ENCODE measurements around the gene RRAS2.

The RRAS2 gene

DNA sequence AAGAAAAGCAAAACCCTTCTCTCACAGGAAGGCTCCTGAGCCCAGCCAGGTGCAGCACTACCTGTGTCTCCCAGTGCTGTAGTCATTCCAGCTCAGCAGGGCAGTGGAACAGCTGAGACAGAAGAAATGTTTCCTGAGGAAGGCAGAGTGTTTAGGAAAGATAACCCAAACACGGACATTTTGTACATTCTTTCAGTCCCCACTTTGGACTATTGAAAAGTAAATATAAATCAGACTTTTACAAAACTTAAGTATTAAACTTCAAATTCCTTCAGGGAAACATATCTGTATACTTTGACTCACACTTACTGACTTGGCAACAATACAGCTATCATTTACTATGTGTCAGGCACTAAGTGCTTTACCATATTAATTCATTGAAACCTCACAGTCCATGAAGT is 40.4 kb downstream of the RRAS2 start:
- H3K4me3 ChIP-seq (ENCODE audit: low read length): no peak overlapping the region
- TF ChIP-seq, protein P1, sequence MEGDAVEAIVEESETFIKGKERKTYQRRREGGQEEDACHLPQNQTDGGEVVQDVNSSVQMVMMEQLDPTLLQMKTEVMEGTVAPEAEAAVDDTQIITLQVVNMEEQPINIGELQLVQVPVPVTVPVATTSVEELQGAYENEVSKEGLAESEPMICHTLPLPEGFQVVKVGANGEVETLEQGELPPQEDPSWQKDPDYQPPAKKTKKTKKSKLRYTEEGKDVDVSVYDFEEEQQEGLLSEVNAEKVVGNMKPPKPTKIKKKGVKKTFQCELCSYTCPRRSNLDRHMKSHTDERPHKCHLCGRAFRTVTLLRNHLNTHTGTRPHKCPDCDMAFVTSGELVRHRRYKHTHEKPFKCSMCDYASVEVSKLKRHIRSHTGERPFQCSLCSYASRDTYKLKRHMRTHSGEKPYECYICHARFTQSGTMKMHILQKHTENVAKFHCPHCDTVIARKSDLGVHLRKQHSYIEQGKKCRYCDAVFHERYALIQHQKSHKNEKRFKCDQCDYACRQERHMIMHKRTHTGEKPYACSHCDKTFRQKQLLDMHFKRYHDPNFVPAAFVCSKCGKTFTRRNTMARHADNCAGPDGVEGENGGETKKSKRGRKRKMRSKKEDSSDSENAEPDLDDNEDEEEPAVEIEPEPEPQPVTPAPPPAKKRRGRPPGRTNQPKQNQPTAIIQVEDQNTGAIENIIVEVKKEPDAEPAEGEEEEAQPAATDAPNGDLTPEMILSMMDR (IDR thresholded peaks at IDR 0.05; ENCODE audit: insufficient read depth, low read depth, low read length, missing control alignments): no peak
- peak; percentile 57 for DNase-seq (ENCODE audit: low read depth)

- TF ChIP-seq, protein P1 (IDR thresholded peaks at IDR 0.05; ENCODE audit: insufficient read depth, low read depth, low read length, missing control alignments): no peak
- peak; percentile 46 for DNase-seq (ENCODE audit: low read depth)
- no peak overlapping the region for H3K4me3 ChIP-seq (ENCODE audit: low read length)
Observed at GRCh38 chr11:14317659-14318325, 41.2 kb downstream of the RRAS2 start.

DNA sequence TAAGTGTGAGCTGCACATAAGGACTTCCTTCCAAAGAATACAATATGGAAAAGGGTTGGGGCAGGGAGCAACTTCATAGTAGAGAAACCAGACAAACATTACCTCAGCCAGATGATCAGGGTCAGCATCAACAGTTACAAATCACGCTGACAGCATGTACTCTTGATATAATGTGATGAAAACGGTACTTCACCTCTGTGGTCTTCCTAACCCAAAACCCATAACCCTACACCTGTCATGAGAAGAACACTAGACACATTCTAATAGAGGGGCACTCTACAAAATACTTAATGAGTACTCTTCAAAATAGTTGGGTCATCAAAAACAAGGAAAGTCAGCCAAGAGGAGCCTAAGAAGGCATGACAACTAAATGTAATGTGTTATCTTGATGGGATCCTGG is 43.9 kb downstream of the RRAS2 start:
- TF ChIP-seq, protein P1 (IDR thresholded peaks at IDR 0.05; ENCODE audit: insufficient read depth, low read depth, low read length, missing control alignments): no peak
- no peak for DNase-seq (ENCODE audit: low read depth)
- H3K4me3 ChIP-seq (ENCODE audit: low read length): no peak overlapping the region

DNA sequence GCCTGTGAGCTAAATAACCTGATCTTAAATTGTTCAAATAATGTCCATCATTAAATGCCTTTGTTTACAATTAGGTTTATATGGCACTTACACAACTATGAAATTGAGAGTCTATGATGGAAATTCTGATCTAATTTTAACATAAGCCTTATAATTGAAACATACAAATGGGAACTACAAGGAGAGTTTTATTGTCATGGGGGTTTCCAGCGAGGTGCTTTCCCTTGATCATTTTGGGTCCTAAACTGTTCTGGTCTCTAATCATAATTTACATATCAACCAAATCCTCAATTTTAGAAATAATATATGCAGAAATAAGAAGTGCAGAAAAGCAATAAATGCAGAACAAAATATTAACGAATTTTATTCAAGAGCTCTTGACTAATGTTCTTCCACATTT is 44.9 kb downstream of the RRAS2 start:
- TF ChIP-seq, protein P1 (IDR thresholded peaks at IDR 0.05; ENCODE audit: insufficient read depth, low read depth, low read length, missing control alignments): no peak
- no peak overlapping the region for H3K4me3 ChIP-seq (ENCODE audit: low read length)
- no peak for DNase-seq (ENCODE audit: low read depth)

DNA sequence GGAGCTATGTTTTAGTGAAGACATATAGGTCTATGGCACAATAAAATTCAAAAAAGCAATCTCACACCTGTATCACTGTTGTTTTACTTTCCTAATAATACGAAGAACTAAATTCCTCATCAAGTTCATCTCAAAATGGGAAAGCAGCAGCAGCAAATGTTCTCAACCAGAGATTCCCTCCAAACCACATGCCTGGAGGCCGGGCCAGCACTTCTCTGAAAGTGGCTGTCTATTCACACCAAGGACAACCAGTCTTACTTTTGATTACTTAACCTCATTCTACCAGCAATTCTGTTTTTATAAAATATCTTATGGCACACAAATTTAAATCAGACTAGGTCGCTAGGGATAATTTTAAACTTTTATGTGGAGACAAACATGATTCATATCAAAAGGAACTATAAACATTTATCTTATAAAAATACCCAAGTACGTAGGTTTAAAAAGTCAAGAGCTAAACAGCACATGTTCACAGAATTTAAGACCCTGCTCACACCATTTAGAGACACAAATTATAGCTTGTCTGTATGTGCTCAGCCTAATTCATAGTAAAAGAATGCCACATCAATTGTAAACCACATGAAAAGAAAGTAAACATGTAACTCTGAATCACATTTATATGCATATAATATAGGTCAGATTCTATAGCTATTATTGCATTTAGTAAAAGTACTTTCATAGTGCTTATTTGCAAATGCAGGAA is 46.1 kb downstream of the RRAS2 start:
- TF ChIP-seq, protein P1 (IDR thresholded peaks at IDR 0.05; ENCODE audit: insufficient read depth, low read depth, low read length, missing control alignments): no peak
- no peak overlapping the region for H3K4me3 ChIP-seq (ENCODE audit: low read length)
- peak; percentile 27 for DNase-seq (ENCODE audit: low read depth)

DNA sequence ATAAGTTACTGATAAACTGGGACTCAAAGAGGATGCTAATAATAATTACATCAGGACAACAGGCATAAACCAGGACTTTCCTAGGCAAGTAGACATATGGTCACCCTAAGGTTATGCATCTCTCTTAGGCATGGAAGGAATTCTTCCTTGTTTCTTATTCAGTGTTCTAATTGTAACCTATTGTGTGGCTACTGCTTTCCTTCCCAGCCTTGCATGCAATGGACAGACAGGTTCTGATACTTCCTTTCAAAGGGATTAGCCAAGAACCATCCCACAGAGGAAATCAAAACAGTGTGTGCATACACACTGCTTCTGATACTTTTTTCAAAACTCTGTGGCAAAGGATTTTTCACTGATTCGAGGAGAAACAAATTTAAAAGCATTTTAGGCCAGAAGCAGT is 48.3 kb downstream of the RRAS2 start:
- no peak overlapping the region for H3K4me3 ChIP-seq (ENCODE audit: low read length)
- TF ChIP-seq, protein P1 (IDR thresholded peaks at IDR 0.05; ENCODE audit: insufficient read depth, low read depth, low read length, missing control alignments): no peak
- DNase-seq (ENCODE audit: low read depth): peak; percentile 30
